GM18861 (cell line): ENCODE results near the gene DCDC2.
"Not testable (repeated sequence)": the region's sequence is repeated elsewhere in the genome, so short reads cannot be mapped to it uniquely, and the experiment has no call there.

Experiments used
- ATAC-seq: cut with Tn5 transposase; IDR thresholded peaks from one replicate; pipeline ENCODE4 v1.9.1; 2021; ENCODE audit not compliant: unreplicated experiment

DCDC2 gene

DNA sequence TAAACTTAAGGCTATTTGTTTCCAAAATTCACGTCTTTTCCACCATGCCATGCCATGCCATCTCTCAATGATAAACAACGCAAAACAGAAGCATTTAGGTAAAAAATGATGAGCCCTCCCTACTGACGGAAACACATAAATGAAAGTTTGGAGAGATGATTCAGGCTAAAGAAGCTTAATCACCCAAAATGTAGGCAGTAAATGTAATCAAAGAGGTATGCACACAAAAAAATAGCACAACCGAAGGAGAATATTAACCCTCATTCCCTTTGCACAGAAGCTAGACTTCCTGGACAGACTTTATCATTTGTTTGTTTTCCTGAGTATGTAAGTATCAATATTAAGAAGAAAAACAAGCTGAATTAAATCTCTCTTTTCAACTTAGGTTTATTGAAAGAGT is 28.8 kb downstream of the DCDC2 start:
- no peak for ATAC-seq

DNA sequence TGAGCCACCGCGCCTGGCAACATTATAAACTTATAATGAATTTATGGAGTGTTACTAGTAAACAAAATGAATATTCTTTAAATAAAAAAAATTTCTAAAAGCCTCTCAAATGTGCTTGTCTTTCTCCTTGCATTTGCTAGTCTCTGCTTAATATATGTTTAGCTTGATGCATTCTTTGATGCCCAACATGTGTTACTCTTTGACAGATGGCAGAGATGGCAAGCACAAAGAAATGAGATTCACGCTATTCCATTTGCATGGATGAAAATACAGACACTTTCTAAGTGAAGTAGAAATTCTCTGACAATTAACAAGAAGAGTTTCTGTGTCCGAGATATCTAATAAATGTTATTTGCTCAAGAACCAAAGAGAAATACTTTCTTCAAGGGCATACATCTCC is 30.1 kb downstream of the DCDC2 start:
- ATAC-seq = no peak

- ATAC-seq = no peak
Observed at GRCh38 chr6:24325978-24326377, 31.9 kb downstream of the DCDC2 start.

- ATAC-seq = no peak
Observed at GRCh38 chr6:24324617-24325016, 33.2 kb downstream of the DCDC2 start.

GRCh38 chr6:24323632-24324337 is 34.1 kb downstream of the DCDC2 start:
- no peak for ATAC-seq

GRCh38 chr6:24322924-24323323 is 34.9 kb downstream of the DCDC2 start:
- ATAC-seq = no peak

DNA sequence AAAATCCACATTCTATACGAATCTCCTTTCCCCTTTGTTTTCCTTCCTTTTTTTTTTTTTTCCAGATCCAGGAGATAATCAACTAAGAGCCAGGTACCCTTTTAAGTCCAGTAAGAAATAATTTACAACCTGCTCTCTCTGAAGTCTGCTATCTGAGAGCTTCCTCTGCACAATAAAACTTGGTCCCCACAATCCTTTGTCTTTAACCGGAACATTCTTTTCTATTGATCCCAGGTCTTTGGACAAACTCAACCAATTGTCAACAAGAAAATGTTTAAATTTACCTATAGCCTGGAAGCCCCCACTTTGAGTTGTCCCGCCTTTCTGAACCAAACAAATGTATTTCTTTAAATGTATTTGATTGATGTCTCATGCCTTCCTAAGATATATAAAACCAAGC is 35.4 kb downstream of the DCDC2 start:
- ATAC-seq = not testable (repeated sequence)

- no peak for ATAC-seq
Observed at GRCh38 chr6:24321538-24322162, 36.2 kb downstream of the DCDC2 start.

GRCh38 chr6:24313251-24314141 is 44.4 kb downstream of the DCDC2 start:
- ATAC-seq = no peak

GRCh38 chr6:24311775-24312174 is 46.1 kb downstream of the DCDC2 start:
- ATAC-seq = not testable (repeated sequence)

DNA sequence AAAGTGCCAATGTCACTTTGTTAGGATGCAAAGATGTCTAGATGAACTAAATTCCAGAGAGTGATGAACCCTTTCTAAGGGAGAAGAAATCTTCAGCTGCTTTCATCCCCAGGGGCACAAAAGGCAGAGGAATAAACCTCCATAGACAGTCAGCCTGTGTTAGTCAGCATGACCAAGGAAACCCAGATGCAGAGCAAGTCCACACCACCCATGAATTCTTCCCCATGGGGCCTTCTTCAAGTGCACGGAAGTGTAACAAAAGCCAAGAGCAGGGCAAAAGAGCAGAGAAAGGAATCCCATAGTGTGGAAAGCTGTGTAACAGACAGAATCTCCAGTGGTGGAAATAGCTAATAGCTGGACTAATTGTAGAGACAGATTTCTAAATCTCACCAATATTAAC is 50.0 kb downstream of the DCDC2 start:
- no peak for ATAC-seq

GRCh38 chr6:24306936-24307335 is 50.9 kb downstream of the DCDC2 start:
- ATAC-seq = no peak

DNA sequence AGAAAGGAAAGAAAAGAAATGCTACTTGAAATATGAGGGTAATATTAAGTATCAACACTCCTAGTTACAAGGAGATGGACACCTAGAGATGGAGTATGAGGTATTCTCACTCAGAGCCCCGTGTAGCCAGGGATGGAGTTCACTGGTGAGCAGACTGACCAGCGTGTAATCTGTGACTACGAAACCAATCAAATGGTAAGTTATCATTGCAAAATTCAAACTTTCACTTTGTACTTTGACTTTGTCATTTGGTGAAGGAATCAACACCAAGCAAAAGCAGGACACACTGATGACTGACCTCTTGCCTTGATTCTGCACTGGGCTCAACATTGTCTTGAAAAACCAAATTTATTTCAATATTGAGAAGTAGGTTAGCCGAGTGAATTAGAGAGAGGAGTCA is 51.8 kb downstream of the DCDC2 start:
- no peak for ATAC-seq

DNA sequence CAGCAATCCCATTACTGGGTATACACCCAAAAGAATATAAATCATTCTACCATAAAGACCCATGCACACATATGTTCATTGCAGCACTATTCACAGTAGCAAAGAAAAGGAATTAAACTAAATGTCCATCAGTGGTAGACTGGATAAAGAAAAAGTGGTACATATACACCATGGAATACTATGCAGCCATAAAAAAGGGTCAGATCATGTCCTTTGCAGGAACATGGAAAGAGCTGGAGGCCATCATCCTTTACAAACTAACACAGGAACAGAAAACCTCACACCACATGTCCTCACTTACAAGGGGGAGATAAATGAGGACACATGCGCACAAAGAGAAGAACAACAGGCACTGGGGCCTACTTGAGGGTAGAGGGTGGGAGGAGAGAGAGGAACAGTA is 60.9 kb downstream of the DCDC2 start:
- no peak for ATAC-seq

- ATAC-seq = not testable (repeated sequence)
Observed at GRCh38 chr6:24293852-24294251, 64.0 kb downstream of the DCDC2 start.

DNA sequence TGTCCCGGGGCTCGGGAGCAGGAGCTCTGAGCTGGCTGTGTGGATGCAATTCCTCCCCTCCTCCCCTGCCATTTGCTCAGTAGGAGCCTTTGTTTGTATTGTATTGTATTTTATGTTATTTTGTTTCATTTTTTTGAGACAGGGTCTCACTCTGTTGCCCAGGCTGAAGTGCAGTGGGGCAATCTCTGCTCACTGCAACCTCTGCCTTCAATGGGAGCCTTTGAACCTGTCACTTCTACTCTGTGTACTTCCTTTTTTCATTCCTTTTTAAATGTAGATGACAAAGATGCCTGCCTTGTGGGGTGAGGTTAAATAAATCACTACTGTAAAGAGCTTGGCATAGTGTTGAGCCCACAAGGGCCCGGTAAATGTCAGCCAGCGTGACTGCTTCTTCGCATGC is 70.6 kb downstream of the DCDC2 start:
- no peak for ATAC-seq

DNA sequence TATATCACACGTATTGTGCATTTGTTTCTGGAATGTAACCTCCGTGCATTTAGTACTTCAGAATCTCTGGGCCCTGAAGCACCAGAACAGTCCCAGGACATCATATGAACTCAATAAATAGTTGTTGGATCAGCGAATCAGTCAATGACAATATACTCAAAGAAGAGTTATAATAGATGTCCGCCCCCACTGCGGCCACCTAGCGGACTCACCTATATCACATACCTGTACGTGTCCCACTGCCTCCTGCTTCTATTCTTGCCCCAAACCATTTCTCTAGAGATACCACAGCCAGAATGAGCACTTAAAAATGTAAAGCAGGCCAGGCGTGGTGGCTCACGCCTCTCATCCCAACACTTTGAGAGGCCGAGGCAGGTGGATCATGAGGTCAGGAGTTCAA is 73.9 kb downstream of the DCDC2 start:
- ATAC-seq = no peak

- peak; percentile 81 for ATAC-seq
Observed at GRCh38 chr6:24283043-24283985, 74.5 kb downstream of the DCDC2 start.

DNA sequence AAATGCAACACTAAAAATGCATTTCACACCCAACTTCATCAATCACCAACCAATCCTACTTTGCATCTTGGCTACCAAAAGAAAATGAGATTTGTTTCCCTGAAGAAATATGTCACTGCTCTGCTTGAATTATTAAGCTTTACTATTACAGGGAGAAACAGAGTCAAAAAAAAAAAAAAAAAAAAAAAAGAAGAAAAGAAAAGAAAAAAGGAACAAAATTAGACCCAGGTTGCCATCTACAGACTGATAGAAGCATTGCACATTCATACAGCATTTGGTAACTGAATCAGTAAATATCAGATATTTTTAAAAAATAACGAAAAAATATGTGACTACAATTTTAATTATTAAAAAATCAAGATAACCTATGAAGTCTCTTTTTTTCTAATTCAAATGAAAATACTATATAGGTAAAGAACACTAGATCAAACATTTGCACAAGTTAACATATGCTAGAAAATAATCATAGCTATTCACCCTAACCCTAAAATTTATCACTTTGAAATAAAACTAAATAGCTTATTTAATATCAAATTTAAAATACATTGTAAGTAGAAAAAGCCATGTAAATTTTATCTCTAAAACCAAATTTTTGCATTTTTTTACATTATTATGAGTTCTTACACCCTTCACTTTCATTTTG is 83.3 kb downstream of the DCDC2 start:
- no peak for ATAC-seq
